GM12878 (cell line): ENCODE measurements around the gene CLECL1. TPM values are rescaled to one million over a fixed set of nuclear protein-coding genes. Genes with fewer than 3 reads are reported as not detected.

Source experiments
- BCL3 ChIP-seq: IDR thresholded peaks from 2 replicates; pipeline ENCODE4 v1.6.1; 2011; ENCODE audit warnings: borderline replicate concordance, low read depth, mild to moderate bottlenecking, moderate library complexity, low read length; ENCODE audit not compliant: insufficient read depth, poor library complexity, severe bottlenecking
- BRCA1 ChIP-seq: IDR thresholded peaks from 2 replicates; pipeline ENCODE4 v1.6.1; 2011; ENCODE audit warnings: low read depth, low read length, improper control_type of control experiment
- CBFB ChIP-seq: IDR thresholded peaks from 2 replicates; pipeline ENCODE4 v1.6.1; 2016; ENCODE audit warnings: antibody characterized with exemption, low read depth
- CREB1 ChIP-seq: IDR thresholded peaks from 2 replicates; pipeline ENCODE4 v1.6.1; 2012; ENCODE audit warnings: low read depth, mild to moderate bottlenecking, inconsistent platforms
- FOXK2 ChIP-seq: fragments of 450-650 bp; IDR thresholded peaks from 2 replicates; pipeline ENCODE4 v1.6.1; 2017; ENCODE audit warnings: mild to moderate bottlenecking, moderate library complexity
- HDAC2 ChIP-seq: fragments of 200-600 bp; sonication (generic); IDR thresholded peaks from 2 replicates; pipeline ENCODE4 v1.6.1; 2017
- HSF1 ChIP-seq: fragments of 150-350 bp; IDR thresholded peaks from 2 replicates; pipeline ENCODE4 v1.6.1; 2014; ENCODE audit warnings: mild to moderate bottlenecking, low read depth, low read length
- JUND ChIP-seq: IDR thresholded peaks from 2 replicates; pipeline ENCODE4 v1.6.1; 2012; ENCODE audit warnings: low read depth, mild to moderate bottlenecking, low read length, improper control_type of control experiment, moderate library complexity
- KLF5 ChIP-seq: fragments of 450-650 bp; IDR thresholded peaks from 2 replicates; pipeline ENCODE4 v1.6.1; 2014; ENCODE audit warnings: mild to moderate bottlenecking; ENCODE audit not compliant: partially characterized antibody
- MEF2A ChIP-seq: IDR thresholded peaks from 2 replicates; pipeline ENCODE4 v1.6.1; 2011; ENCODE audit warnings: low read depth, mild to moderate bottlenecking, low read length, moderate library complexity; ENCODE audit not compliant: insufficient read depth
- NFYA ChIP-seq: IDR thresholded peaks from 2 replicates; pipeline ENCODE4 v1.6.1; 2011; ENCODE audit warnings: low read depth, mild to moderate bottlenecking, low read length, improper control_type of control experiment, borderline replicate concordance
- NR2C1 ChIP-seq: fragments of 450-650 bp; IDR thresholded peaks from 2 replicates; pipeline ENCODE4 v1.6.1; 2017; ENCODE audit warnings: antibody characterized with exemption, mild to moderate bottlenecking, moderate library complexity
- PAX5 ChIP-seq: IDR thresholded peaks from 2 replicates; pipeline ENCODE4 v1.6.1; 2011; ENCODE audit warnings: low read depth, low read length, borderline replicate concordance
- POU2F2 ChIP-seq: IDR thresholded peaks from 3 replicates; pipeline ENCODE4 v1.6.1; 2011; ENCODE audit warnings: low read depth, mild to moderate bottlenecking, low read length, borderline replicate concordance
- RELB ChIP-seq: fragments of 450-650 bp; IDR thresholded peaks from 2 replicates; pipeline ENCODE4 v1.6.1; 2017; ENCODE audit warnings: low read depth, mild to moderate bottlenecking, moderate library complexity
- polyA plus RNA-seq, 11 experiments: library from polyadenylated mRNA; depleted of rRNA in 4 of 11; unstranded in 6 of 11; stranded (reverse) in 5 of 11; fragments of >200 nt; fragmentation: Nextera tagmentation in 4 of 11; fragmentation: Illumina TruSeq in 1 of 11; extraction: Ambion mirVana in 4 of 11; extraction: Trizol in 1 of 11; gene quantifications; 1 replicate in 1 of 11; 2 replicates in 10 of 11; pipeline versions ENCODE4 v1.2.1 to v1.2.3, GENCODE V29; 2011 to 2016; ENCODE audit warnings: inconsistent platforms in 2 of 11, missing spikeins in 2 of 11, low read depth in 1 of 11
- total RNA-seq, 4 experiments: library from RNA; depleted of rRNA in 3 of 4; stranded (reverse); fragments of >200 nt in 3 of 4; fragmentation: Illumina TruSeq in 1 of 4; extraction: Trizol in 1 of 4; gene quantifications; 2 replicates each; pipeline versions ENCODE4 v1.2.1 to v1.2.3, GENCODE V29; 2013 to 2021
- TF ChIP-seq, protein P1 (sequence below): fragments of 450-650 bp; formaldehyde crosslinking; IDR thresholded peaks from 2 replicates; pipeline ENCODE4 v1.4.0; 2020; ENCODE audit warnings: mild to moderate bottlenecking, moderate library complexity
- TF ChIP-seq, protein P2 (sequence below): fragments of 450-650 bp; IDR thresholded peaks from 2 replicates; pipeline ENCODE4 v1.6.1; 2017; ENCODE audit warnings: antibody characterized with exemption, mild to moderate bottlenecking, moderate library complexity

The CLECL1 gene
- total and polyA plus RNA-seq, 10 of the 15 experiments (the other 5 are each of a cell fraction or from before 2014, with no cell fraction given) = 4.6 to 56.5 (median 46.4) TPM

DNA sequence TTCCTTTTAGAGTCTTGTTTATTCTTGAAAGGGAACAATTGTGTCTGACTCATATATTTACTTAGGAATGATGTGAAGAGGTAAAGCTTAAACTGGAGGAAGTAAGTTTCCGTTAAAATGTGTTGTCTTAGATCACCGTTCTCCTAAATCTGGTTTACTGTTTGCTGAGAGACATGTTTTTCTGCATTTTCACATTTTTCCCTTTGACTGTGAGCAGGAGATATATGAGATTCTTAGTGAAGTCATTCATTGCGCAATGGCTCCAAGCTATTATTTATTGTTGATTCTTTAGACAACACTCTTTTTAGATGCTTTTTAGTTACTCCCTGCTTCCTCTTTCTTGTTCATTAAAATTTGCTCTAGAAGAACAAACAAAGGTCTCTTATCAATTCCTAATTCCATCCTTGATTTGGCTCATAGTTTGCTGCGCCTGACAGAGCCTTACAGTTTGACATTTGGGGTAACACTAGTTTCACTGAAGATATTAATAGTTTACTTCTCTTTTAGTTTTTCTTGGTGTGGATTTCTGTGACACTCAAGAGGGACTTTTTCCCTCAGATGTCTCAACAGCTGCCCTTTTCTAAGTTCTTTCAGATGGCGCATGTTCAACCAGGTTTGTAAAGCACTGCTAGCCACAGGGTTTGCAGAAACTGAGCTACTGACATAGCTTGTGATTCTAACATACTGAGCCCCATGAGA lies 11.4 kb downstream of the CLECL1 start (continued):
- TF ChIP-seq, protein P1, sequence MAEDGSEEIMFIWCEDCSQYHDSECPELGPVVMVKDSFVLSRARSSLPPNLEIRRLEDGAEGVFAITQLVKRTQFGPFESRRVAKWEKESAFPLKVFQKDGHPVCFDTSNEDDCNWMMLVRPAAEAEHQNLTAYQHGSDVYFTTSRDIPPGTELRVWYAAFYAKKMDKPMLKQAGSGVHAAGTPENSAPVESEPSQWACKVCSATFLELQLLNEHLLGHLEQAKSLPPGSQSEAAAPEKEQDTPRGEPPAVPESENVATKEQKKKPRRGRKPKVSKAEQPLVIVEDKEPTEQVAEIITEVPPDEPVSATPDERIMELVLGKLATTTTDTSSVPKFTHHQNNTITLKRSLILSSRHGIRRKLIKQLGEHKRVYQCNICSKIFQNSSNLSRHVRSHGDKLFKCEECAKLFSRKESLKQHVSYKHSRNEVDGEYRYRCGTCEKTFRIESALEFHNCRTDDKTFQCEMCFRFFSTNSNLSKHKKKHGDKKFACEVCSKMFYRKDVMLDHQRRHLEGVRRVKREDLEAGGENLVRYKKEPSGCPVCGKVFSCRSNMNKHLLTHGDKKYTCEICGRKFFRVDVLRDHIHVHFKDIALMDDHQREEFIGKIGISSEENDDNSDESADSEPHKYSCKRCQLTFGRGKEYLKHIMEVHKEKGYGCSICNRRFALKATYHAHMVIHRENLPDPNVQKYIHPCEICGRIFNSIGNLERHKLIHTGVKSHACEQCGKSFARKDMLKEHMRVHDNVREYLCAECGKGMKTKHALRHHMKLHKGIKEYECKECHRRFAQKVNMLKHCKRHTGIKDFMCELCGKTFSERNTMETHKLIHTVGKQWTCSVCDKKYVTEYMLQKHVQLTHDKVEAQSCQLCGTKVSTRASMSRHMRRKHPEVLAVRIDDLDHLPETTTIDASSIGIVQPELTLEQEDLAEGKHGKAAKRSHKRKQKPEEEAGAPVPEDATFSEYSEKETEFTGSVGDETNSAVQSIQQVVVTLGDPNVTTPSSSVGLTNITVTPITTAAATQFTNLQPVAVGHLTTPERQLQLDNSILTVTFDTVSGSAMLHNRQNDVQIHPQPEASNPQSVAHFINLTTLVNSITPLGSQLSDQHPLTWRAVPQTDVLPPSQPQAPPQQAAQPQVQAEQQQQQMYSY (CRISPR knock-in tag) = no peak
- TF ChIP-seq MEF2A (peak; percentile 89), NR2C1 (no peak), BRCA1 (no peak), KLF5 (no peak), HDAC2 (no peak), PAX5 (0 out of 2 replicates have a peak, but pooled peaks have one; percentile 35), NFYA (no peak), JUND (no peak), CBFB (no peak), BCL3 (no peak), RELB (peak; percentile 49; the same call in 1 of the 2 replicates), POU2F2 (no peak), CREB1 (no peak), HSF1 (no peak), FOXK2 (no peak)
- TF ChIP-seq, protein P2, sequence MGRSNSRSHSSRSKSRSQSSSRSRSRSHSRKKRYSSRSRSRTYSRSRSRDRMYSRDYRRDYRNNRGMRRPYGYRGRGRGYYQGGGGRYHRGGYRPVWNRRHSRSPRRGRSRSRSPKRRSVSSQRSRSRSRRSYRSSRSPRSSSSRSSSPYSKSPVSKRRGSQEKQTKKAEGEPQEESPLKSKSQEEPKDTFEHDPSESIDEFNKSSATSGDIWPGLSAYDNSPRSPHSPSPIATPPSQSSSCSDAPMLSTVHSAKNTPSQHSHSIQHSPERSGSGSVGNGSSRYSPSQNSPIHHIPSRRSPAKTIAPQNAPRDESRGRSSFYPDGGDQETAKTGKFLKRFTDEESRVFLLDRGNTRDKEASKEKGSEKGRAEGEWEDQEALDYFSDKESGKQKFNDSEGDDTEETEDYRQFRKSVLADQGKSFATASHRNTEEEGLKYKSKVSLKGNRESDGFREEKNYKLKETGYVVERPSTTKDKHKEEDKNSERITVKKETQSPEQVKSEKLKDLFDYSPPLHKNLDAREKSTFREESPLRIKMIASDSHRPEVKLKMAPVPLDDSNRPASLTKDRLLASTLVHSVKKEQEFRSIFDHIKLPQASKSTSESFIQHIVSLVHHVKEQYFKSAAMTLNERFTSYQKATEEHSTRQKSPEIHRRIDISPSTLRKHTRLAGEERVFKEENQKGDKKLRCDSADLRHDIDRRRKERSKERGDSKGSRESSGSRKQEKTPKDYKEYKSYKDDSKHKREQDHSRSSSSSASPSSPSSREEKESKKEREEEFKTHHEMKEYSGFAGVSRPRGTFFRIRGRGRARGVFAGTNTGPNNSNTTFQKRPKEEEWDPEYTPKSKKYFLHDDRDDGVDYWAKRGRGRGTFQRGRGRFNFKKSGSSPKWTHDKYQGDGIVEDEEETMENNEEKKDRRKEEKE = no peak
